Activated T-cell treated with anti-CD3 and anti-CD28 coated beads, Interleukin-2, amount 50 U/mL, for 24 hours (primary cell): ENCODE data around the gene PCDHGA4.
"Not testable (repeated sequence)": the region's sequence is repeated elsewhere in the genome, so short reads cannot be mapped to it uniquely, and the experiment has no call there.

Experiments
- DNase-seq: peaks from one replicate; pipeline ENCODE4 v3.0.0-alpha.2; 2020
- H3K27ac Mint-ChIP-seq: 2 replicates; pipeline ENCODE4 v1.8.0; 2020; ENCODE audit warnings: mild to moderate bottlenecking, mixed read lengths
- H3K27me3 Mint-ChIP-seq: 2 replicates; pipeline ENCODE4 v1.8.0; 2020; ENCODE audit warnings: mixed read lengths
- H3K36me3 Mint-ChIP-seq: 2 replicates; pipeline ENCODE4 v1.8.0; 2020; ENCODE audit warnings: low read depth, mixed read lengths
- H3K4me1 Mint-ChIP-seq: 2 replicates; pipeline ENCODE4 v1.8.0; 2020; ENCODE audit warnings: low read depth, mixed read lengths
- H3K4me3 Mint-ChIP-seq: 2 replicates; pipeline ENCODE4 v1.8.0; 2020; ENCODE audit warnings: mild to moderate bottlenecking, moderate library complexity, mixed read lengths
- H3K9me3 Mint-ChIP-seq: 2 replicates; pipeline ENCODE4 v1.8.0; 2020; ENCODE audit warnings: mixed read lengths

Gene PCDHGA4

DNA sequence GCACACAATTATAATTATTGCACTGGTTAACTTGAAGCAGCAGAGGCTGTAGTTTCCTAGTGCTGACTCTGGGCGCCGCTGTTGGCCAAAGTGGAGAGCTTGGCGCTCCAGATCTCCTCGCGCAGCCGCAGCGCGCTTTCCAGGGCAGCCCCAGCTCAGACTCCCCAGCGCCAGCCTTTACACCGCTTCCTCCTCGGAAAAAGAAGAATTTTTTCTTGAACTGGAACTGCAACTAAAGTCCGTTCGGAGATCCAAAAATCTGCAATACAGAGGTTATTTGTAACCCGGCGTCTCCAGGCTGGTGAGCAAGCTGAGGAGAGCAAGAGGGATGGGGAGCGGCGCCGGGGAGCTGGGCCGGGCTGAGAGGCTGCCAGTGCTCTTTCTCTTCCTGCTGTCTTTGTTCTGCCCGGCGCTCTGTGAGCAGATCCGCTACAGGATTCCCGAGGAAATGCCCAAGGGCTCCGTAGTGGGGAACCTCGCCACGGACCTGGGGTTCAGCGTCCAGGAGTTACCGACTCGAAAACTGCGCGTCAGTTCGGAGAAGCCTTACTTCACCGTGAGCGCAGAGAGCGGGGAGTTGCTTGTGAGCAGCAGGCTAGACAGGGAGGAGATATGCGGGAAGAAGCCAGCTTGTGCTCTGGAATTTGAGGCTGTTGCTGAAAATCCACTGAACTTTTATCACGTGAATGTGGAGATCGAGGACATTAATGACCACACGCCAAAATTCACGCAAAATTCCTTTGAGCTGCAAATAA is 32.9 kb downstream of the PCDHGA4 start, which contains the start of gene PCDHGB4:
Gene PCDHGB4 (plus strand): TSS at position 142 of the 755 bp plus-strand sequence. CDS start 187 bp downstream, at position 329.
- Mint-ChIP-seq H3K9me3 (peaks cover 54% of the 10 kb centered on the region), H3K4me3 (peak within 1 kb of the TSS; percentile 51), H3K27me3 (peaks cover 89% of the 10 kb centered on the region), H3K36me3 (peaks cover 14% of the 10 kb centered on the region)
- H3K27ac Mint-ChIP-seq, H3K4me1 Mint-ChIP-seq, DNase-seq: not testable (repeated sequence)

GRCh38 chr5:141388661-141389060 is 33.8 kb downstream of the PCDHGA4 start:
- Mint-ChIP-seq H3K36me3 (peaks cover 16% of the 10 kb centered on the region), H3K9me3 (peaks cover 56% of the 10 kb centered on the region), H3K4me1 (peaks cover 2% of the 10 kb centered on the region), H3K27ac (no peak overlapping the region), H3K27me3 (peaks cover 89% of the 10 kb centered on the region), H3K4me3 (no peak overlapping the region)
- no peak for DNase-seq

DNA sequence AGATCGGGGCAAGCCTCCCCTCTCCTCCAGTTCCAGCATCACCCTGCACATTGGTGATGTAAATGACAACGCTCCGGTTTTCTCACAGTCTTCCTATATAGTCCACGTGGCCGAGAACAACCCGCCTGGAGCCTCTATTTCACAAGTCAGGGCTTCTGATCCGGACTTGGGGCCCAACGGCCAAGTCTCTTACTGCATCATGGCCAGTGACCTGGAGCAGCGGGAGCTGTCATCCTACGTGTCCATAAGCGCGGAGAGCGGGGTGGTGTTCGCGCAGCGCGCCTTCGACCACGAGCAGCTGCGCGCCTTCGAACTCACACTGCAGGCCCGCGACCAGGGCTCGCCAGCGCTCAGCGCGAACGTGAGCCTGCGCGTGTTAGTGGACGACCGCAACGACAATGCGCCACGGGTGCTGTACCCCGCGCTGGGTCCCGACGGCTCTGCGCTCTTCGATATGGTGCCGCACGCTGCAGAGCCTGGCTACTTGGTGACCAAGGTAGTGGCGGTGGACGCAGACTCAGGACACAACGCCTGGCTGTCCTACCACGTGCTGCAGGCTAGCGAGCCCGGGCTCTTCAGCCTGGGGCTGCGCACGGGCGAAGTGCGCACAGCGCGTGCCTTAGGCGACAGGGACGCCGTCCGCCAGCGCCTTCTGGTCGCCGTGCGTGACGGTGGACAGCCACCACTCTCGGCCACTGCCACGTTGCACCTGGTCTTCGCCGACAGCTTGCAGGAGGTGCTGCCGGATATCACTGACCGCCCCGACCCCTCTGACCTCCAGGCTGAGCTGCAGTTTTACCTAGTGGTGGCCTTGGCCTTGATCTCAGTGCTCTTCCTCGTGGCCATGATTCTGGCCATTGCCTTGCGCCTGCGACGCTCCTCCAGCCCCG is 34.6 kb downstream of the PCDHGA4 start:
- Mint-ChIP-seq H3K27me3 (peaks cover 89% of the 10 kb centered on the region), H3K27ac (no peak overlapping the region), H3K4me1 (peaks cover 2% of the 10 kb centered on the region), H3K9me3 (peaks cover 57% of the 10 kb centered on the region), H3K4me3 (no peak overlapping the region), H3K36me3 (peaks cover 18% of the 10 kb centered on the region)
- DNase-seq = no peak

GRCh38 chr5:141392429-141393198 is 37.8 kb downstream of the PCDHGA4 start, which contains the start of gene PCDHGA8:
TSS of gene PCDHGA8 (plus strand) at chr5:141392633. CDS start at chr5:141392814, 181 bp downstream.
- H3K36me3 Mint-ChIP-seq = peaks cover 22% of the 10 kb centered on the region
- H3K27me3 Mint-ChIP-seq = peaks cover 84% of the 10 kb centered on the region
- H3K4me3 Mint-ChIP-seq = no peak within 1 kb of the TSS
- no peak within 1 kb of the TSS for H3K27ac Mint-ChIP-seq
- H3K4me1 Mint-ChIP-seq = peaks cover 2% of the 10 kb centered on the region
- no peak for DNase-seq
- H3K9me3 Mint-ChIP-seq = peaks cover 48% of the 10 kb centered on the region

GRCh38 chr5:141393267-141393666 is 38.4 kb downstream of the PCDHGA4 start:
- H3K27me3 Mint-ChIP-seq = peaks cover 85% of the 10 kb centered on the region

DNA sequence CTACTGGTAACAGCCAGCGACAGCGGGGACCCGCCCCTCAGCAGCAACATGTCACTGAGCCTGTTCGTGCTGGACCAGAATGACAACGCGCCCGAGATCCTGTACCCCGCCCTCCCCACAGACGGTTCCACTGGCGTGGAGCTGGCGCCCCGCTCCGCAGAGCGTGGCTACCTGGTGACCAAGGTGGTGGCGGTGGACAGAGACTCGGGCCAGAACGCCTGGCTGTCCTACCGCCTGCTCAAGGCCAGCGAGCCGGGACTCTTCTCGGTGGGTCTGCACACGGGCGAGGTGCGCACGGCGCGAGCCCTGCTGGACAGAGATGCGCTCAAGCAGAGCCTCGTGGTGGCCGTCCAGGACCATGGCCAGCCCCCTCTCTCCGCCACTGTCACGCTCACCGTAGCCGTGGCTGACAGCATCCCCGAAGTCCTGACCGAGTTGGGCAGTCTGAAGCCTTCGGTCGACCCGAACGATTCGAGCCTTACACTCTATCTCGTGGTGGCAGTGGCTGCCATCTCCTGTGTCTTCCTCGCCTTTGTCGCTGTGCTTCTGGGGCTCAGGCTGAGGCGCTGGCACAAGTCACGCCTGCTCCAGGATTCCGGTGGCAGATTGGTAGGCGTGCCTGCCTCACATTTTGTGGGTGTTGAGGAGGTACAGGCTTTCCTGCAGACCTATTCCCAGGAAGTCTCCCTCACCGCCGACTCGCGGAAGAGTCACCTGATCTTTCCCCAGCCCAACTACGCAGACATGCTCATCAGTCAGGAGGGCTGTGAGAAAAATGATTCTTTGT is 39.8 kb downstream of the PCDHGA4 start:
- not testable (repeated sequence) for H3K4me1 Mint-ChIP-seq, H3K27ac Mint-ChIP-seq, DNase-seq, H3K4me3 Mint-ChIP-seq
- peaks cover 85% of the 10 kb centered on the region for H3K27me3 Mint-ChIP-seq
- H3K9me3 Mint-ChIP-seq = peaks cover 43% of the 10 kb centered on the region
- H3K36me3 Mint-ChIP-seq = peaks cover 23% of the 10 kb centered on the region

More at GRCh38 chr5:141393267-141393666, 38.4 kb downstream of the PCDHGA4 start:
- Mint-ChIP-seq H3K4me1 (peaks cover 2% of the 10 kb centered on the region), H3K4me3 (no peak overlapping the region), H3K36me3 (peaks cover 21% of the 10 kb centered on the region), H3K9me3 (peaks cover 45% of the 10 kb centered on the region), H3K27ac (no peak overlapping the region)
- no peak for DNase-seq

DNA sequence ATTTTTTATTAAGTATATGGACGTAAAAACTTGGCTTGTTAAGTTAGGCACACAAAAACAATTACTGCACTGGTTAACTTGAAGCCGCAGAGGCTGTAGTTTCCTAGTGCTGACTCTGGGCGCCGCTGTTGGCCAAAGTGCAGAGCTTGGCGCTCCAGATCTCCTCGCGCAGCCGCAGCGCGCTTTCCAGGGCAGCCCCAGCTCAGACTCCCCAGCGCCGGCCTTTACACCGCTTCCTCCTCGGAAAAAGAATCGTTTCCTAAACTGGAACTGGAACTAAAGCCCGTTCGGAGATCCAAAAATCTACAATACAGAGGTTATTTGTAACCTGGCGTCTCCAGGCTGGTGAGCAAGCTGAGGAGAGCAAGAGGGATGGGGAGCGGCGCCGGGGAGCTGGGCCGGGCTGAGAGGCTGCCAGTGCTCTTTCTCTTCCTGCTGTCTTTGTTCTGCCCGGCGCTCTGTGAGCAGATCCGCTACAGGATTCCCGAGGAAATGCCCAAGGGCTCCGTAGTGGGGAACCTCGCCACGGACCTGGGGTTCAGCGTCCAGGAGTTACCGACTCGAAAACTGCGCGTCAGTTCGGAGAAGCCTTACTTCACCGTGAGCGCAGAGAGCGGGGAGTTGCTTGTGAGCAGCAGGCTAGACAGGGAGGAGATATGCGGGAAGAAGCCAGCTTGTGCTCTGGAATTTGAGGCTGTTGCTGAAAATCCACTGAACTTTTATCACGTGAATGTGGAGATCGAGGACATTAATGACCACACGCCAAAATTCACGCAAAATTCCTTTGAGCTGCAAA is 43.1 kb downstream of the PCDHGA4 start, which contains the start of gene PCDHGB5:
Gene PCDHGB5 (plus strand): TSS at position 192 of the 796 bp plus-strand sequence. CDS start 181 bp downstream, at position 373.
- H3K4me1 Mint-ChIP-seq, H3K27ac Mint-ChIP-seq: not testable (repeated sequence)
- Mint-ChIP-seq H3K9me3 (peaks cover 35% of the 10 kb centered on the region), H3K36me3 (peaks cover 21% of the 10 kb centered on the region), H3K4me3 (peak within 1 kb of the TSS; percentile 50), H3K27me3 (peaks cover 83% of the 10 kb centered on the region)
- DNase-seq = peak; percentile 52

DNA sequence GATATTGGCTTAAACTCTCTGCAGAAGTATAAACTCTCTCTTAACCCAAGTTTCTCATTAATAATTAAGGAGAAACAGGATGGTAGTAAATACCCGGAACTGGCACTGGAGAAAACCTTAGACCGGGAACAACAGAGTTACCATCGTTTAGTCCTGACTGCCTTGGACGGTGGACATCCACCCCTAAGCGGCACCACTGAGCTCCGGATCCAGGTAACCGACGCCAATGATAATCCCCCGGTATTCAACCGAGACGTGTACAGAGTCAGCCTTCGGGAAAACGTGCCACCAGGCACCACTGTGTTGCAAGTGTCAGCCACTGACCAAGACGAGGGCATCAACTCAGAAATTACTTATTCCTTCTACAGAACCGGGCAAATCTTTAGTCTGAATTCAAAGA is 43.8 kb downstream of the PCDHGA4 start:
- Mint-ChIP-seq H3K4me3 (no peak overlapping the region), H3K9me3 (peaks cover 31% of the 10 kb centered on the region), H3K27ac (no peak overlapping the region), H3K36me3 (peaks cover 18% of the 10 kb centered on the region), H3K4me1 (peaks cover 3% of the 10 kb centered on the region), H3K27me3 (peaks cover 83% of the 10 kb centered on the region)
- DNase-seq = no peak

- Mint-ChIP-seq H3K27ac (no peak overlapping the region), H3K9me3 (peaks cover 32% of the 10 kb centered on the region), H3K27me3 (peaks cover 83% of the 10 kb centered on the region), H3K36me3 (peaks cover 15% of the 10 kb centered on the region), H3K4me3 (no peak overlapping the region), H3K4me1 (peaks cover 3% of the 10 kb centered on the region)
- DNase-seq = no peak
Measured at GRCh38 chr5:141399555-141400258, 44.9 kb downstream of the PCDHGA4 start.

- H3K27me3 Mint-ChIP-seq = peaks cover 80% of the 10 kb centered on the region
- DNase-seq = no peak
- H3K36me3 Mint-ChIP-seq = peaks cover 12% of the 10 kb centered on the region
- H3K4me1 Mint-ChIP-seq = peaks cover 3% of the 10 kb centered on the region
- H3K9me3 Mint-ChIP-seq = peaks cover 28% of the 10 kb centered on the region
- peak within 1 kb of the TSS; percentile 58 for H3K4me3 Mint-ChIP-seq
- H3K27ac Mint-ChIP-seq = no peak within 1 kb of the TSS
Measured at GRCh38 chr5:141402553-141403243, 47.9 kb downstream of the PCDHGA4 start, which contains the start of gene PCDHGA9. TSS of gene PCDHGA9 (plus strand) at chr5:141402778. CDS start at chr5:141402953, 175 bp downstream.

- Mint-ChIP-seq H3K27ac (no peak overlapping the region), H3K4me3 (no peak overlapping the region), H3K9me3 (peaks cover 28% of the 10 kb centered on the region), H3K36me3 (peaks cover 14% of the 10 kb centered on the region), H3K27me3 (peaks cover 83% of the 10 kb centered on the region), H3K4me1 (peaks cover 3% of the 10 kb centered on the region)
- DNase-seq = no peak
Measured at GRCh38 chr5:141403387-141403786, 48.6 kb downstream of the PCDHGA4 start.
